SK-N-SH (cell line): ENCODE results near the gene PCBD2. TPM values are rescaled to one million over a fixed set of nuclear protein-coding genes. Genes with fewer than 3 reads are reported as not detected.

Source experiments
- CTCF ChIA-PET: fragments of 300-600, 350-600 bp; formaldehyde crosslinking; extraction: SDS; loops from one replicate; lab custom pipeline; 2021; lab: Yijun Ruan, JAX
- POLR2A ChIA-PET: fragments of 350-600 bp; sonication (Branson Sonifier 250); formaldehyde crosslinking; extraction: SDS; loops from one replicate; lab custom pipeline; 2020; ENCODE audit warnings: antibody characterized with exemption, inconsistent platforms; lab: Yijun Ruan, JAX
- DNase-seq: peaks from one replicate; pipeline ENCODE4 v3.0.0; 2012
- H2AFZ ChIP-seq: fragments of 200-600 bp; sonication (generic); 2 replicates; pipeline ENCODE4 v1.8.1; 2016; ENCODE audit warnings: antibody characterized with exemption, mild to moderate bottlenecking, low read depth
- H3F3A ChIP-seq: fragments of 200-600 bp; sonication (generic); replicated peaks from 2 replicates; pipeline ENCODE3; 2016; ENCODE audit warnings: antibody characterized with exemption, mild to moderate bottlenecking; ENCODE audit not compliant: insufficient read depth
- H3K27ac ChIP-seq, 2 experiments: fragments of 200-500 bp in 1 of 2; fragments of 200-600 bp in 1 of 2; sonication (Bioruptor generic) in 1 of 2; sonication (generic), shearing (Covaris generic) in 1 of 2; 2 replicates each; pipeline versions ENCODE4 v1.5.1 to v1.6.1; 2014 to 2016; ENCODE audit warnings: low read depth in 2 of 2, inconsistent platforms in 1 of 2, low read length in 1 of 2, mild to moderate bottlenecking in 1 of 2, mixed read lengths in 1 of 2
- H3K27me3 ChIP-seq: fragments of 200-600 bp; sonication (generic), shearing (Covaris generic); 2 replicates; pipeline ENCODE4 v1.6.1; 2016; ENCODE audit warnings: mixed run types; ENCODE audit not compliant: insufficient read depth
- H3K36me3 ChIP-seq, 2 experiments: fragments of 200-500 bp in 1 of 2; fragments of 200-600 bp in 1 of 2; sonication (Bioruptor generic) in 1 of 2; sonication (generic) in 1 of 2; replicated peaks in 1 of 2; 2 replicates each; pipeline versions ENCODE3 to v1.5.1; 2014 to 2016; ENCODE audit warnings: low read length in 1 of 2, mild to moderate bottlenecking in 1 of 2; ENCODE audit not compliant: insufficient read depth in 2 of 2, control insufficient read depth in 1 of 2
- H3K4me1 ChIP-seq, 2 experiments: fragments of 200-500 bp in 1 of 2; fragments of 200-600 bp in 1 of 2; sonication (Bioruptor generic) in 1 of 2; sonication (generic), shearing (Covaris generic) in 1 of 2; 2 replicates each; pipeline versions ENCODE4 v1.5.1 to v1.6.1; 2014 to 2016; ENCODE audit warnings: low read depth in 1 of 2, low read length in 1 of 2, mixed run types in 1 of 2; ENCODE audit not compliant: insufficient read depth in 2 of 2, control insufficient read depth in 1 of 2
- H3K4me2 ChIP-seq: fragments of 200-600 bp; sonication (generic), shearing (Covaris generic); 2 replicates; pipeline ENCODE4 v1.6.1; 2017; ENCODE audit warnings: mixed run types
- H3K4me3 ChIP-seq, 2 experiments: fragments of 200-500 bp in 1 of 2; fragments of 200-600 bp in 1 of 2; sonication (Bioruptor generic) in 1 of 2; sonication (generic), shearing (Covaris generic) in 1 of 2; 2 replicates each; pipeline versions ENCODE4 v1.5.1 to v1.8.1; 2014 to 2016; ENCODE audit warnings: low read depth in 2 of 2, inconsistent platforms in 1 of 2, low read length in 1 of 2, mild to moderate bottlenecking in 1 of 2, mixed read lengths in 1 of 2, moderate library complexity in 1 of 2
- H3K79me2 ChIP-seq: fragments of 200-600 bp; sonication (generic); 2 replicates; pipeline ENCODE4 v1.8.1; 2017; ENCODE audit warnings: mild to moderate bottlenecking; ENCODE audit not compliant: insufficient read depth
- H3K9ac ChIP-seq: fragments of 200-600 bp; sonication (generic); 2 replicates; pipeline ENCODE4 v1.6.1; 2017; ENCODE audit warnings: mixed run types
- H3K9me2 ChIP-seq: fragments of 200-600 bp; sonication (generic); 2 replicates; pipeline ENCODE4 v1.6.1; 2017; ENCODE audit warnings: mixed run types
- H3K9me3 ChIP-seq: fragments of 200-600 bp; sonication (generic); 2 replicates; pipeline ENCODE4 v1.6.1; 2017; ENCODE audit warnings: mixed run types, mild to moderate bottlenecking, moderate library complexity
- H4K20me1 ChIP-seq: fragments of 200-600 bp; sonication (generic); 2 replicates; pipeline ENCODE4 v1.6.1; 2017; ENCODE audit warnings: mild to moderate bottlenecking, mixed run types; ENCODE audit not compliant: insufficient read depth
- ELF1 ChIP-seq: IDR thresholded peaks from 2 replicates; pipeline ENCODE4 v1.4.0; 2012
- EP300 ChIP-seq, 2 experiments: IDR thresholded peaks; 2 replicates each; pipeline versions ENCODE4 v1.4.0 to v1.6.1; 2012; ENCODE audit warnings: borderline replicate concordance in 1 of 2, low read depth in 1 of 2, low read length in 1 of 2
- FOSL2 ChIP-seq: IDR thresholded peaks from 2 replicates; pipeline ENCODE4 v1.4.0; 2012; ENCODE audit warnings: low read depth, mild to moderate bottlenecking, moderate library complexity, borderline replicate concordance
- GATA2 ChIP-seq: sonication (generic); formaldehyde crosslinking; IDR thresholded peaks from 2 replicates; pipeline ENCODE4 v1.5.0; 2020; ENCODE audit warnings: mild to moderate bottlenecking, missing genetic modification reagents
- JUND ChIP-seq: IDR thresholded peaks from 2 replicates; pipeline ENCODE4 v1.4.0; 2012
- MEF2A ChIP-seq: IDR thresholded peaks from 2 replicates; pipeline ENCODE4 v1.4.0; 2012; ENCODE audit warnings: low read depth, borderline replicate concordance
- NFIC ChIP-seq: IDR thresholded peaks from 2 replicates; pipeline ENCODE4 v1.4.0; 2012; ENCODE audit warnings: borderline replicate concordance
- NRF1 ChIP-seq: IDR thresholded peaks from 2 replicates; pipeline ENCODE4 v1.6.1; 2012; ENCODE audit warnings: low read depth, mild to moderate bottlenecking, low read length
- RFX5 ChIP-seq: IDR thresholded peaks from 2 replicates; pipeline ENCODE4 v1.6.1; 2012; ENCODE audit warnings: mild to moderate bottlenecking, improper control_type of control experiment, low read length
- RXRA ChIP-seq: IDR thresholded peaks from 2 replicates; pipeline ENCODE4 v1.4.0; 2012; ENCODE audit warnings: low read depth, mild to moderate bottlenecking, borderline replicate concordance
- SIN3A ChIP-seq: IDR thresholded peaks from 2 replicates; pipeline ENCODE4 v1.6.1; 2012; ENCODE audit warnings: low read depth, mild to moderate bottlenecking, low read length, moderate library complexity, borderline replicate concordance
- SMC3 ChIP-seq: IDR thresholded peaks from 2 replicates; pipeline ENCODE4 v1.6.1; 2012; ENCODE audit warnings: low read depth, low read length, improper control_type of control experiment
- TAF1 ChIP-seq: IDR thresholded peaks from 2 replicates; pipeline ENCODE4 v1.6.1; 2012; ENCODE audit warnings: low read depth, mild to moderate bottlenecking, low read length, moderate library complexity, borderline replicate concordance
- TCF12 ChIP-seq: IDR thresholded peaks from 2 replicates; pipeline ENCODE4 v1.4.0; 2012
- TEAD4 ChIP-seq: IDR thresholded peaks from 2 replicates; pipeline ENCODE4 v1.4.0; 2012; ENCODE audit warnings: mild to moderate bottlenecking, borderline replicate concordance; ENCODE audit not compliant: insufficient read depth
- YY1 ChIP-seq: IDR thresholded peaks from 2 replicates; pipeline ENCODE4 v1.4.0; 2012; ENCODE audit warnings: low read depth, mild to moderate bottlenecking
- WGBS: methylation state at CpG from one replicate; pipeline ENCODE4 v1.1.6; 2017; ENCODE audit warnings: low lambda C conversion rate; 5-methylcytosine and 5-hydroxymethylcytosine counted together
- polyA plus RNA-seq, 3 experiments: library from polyadenylated mRNA; depleted of rRNA; stranded (reverse); fragments of >200 nt; gene quantifications; 2 replicates each; pipeline ENCODE4 v1.2.3, GENCODE V29; 2012
- TF ChIP-seq, protein P1 (sequence below): fragments of 150-350 bp; IDR thresholded peaks from 2 replicates; pipeline ENCODE4 v1.6.1; 2017; ENCODE audit warnings: antibody characterized with exemption, low read length, low read depth, borderline replicate concordance
- TF ChIP-seq, protein P2 (sequence below): IDR thresholded peaks from 2 replicates; pipeline ENCODE4 v1.4.0; 2012; ENCODE audit warnings: low read depth
- TF ChIP-seq, protein P3 (sequence below): IDR thresholded peaks from 2 replicates; pipeline ENCODE4; 2012

PCBD2 gene
- polyA plus RNA-seq, 1 of the 3 experiments (the other 2 are of a cell fraction): 5.1 TPM

DNA sequence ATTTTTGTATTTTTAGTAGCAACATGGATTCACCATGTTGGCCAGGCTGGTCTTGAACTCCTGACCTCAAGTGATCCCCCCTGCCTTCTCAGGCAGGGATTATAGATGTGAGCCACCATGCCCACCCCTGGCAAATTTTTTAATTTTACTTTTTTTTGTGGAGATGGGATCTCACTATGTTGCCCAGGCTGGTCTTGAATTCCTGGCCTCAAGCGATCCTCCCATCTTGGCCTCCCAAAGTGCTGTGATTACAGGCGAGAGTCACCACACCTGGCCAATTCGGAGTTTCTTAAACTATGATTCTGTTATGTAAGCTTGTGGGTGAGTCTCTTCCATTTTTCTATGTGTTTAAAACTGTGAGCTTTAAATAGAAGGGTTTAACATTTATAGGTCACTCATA is 27.6 kb downstream of the PCBD2 start (continued):
- TF ChIP-seq, protein P1, sequence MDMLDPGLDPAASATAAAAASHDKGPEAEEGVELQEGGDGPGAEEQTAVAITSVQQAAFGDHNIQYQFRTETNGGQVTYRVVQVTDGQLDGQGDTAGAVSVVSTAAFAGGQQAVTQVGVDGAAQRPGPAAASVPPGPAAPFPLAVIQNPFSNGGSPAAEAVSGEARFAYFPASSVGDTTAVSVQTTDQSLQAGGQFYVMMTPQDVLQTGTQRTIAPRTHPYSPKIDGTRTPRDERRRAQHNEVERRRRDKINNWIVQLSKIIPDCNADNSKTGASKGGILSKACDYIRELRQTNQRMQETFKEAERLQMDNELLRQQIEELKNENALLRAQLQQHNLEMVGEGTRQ: no peak
- TF ChIP-seq, protein P2, sequence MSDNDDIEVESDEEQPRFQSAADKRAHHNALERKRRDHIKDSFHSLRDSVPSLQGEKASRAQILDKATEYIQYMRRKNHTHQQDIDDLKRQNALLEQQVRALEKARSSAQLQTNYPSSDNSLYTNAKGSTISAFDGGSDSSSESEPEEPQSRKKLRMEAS: no peak

DNA sequence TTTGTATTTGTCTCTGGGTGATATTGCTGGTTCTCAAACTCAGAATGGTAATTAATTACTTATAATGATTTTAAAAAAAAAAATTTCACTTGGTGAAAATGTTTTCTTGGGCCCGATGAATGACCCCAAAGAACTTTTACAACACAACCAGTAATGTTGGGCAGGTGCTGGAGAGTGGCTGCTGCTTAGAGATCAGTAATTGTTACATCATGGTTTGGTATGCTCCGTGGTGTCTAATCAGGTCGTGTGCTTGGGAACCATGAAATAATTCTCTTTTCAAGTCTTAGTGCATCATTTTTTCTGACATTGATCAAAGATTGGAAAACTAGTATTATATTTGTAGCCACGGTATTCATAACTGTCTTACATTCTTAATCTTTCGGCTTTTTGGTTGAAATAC is 29.3 kb downstream of the PCBD2 start:
- ChIA-PET CTCF (interaction anchor here (1.0 kb wide), 1 partner anchor 11 kb away, joined by 3 read pairs; no protein-coding TSS in a partner anchor), POLR2A (no interaction called here)
- H3K9ac ChIP-seq: no peak overlapping the region
- H3K4me1 ChIP-seq: peaks cover 0 to 20% of the 10 kb centered on the region in 2 experiments; a peak in 2 of 4 replicates
- 91% methylated on average over 5 of the region's 5 CpGs for WGBS
- no peak overlapping the region for H3K4me3 ChIP-seq
- no peak overlapping the region for H3K27ac ChIP-seq
- DNase-seq: no peak
- peaks cover 9 to 17% of the 10 kb centered on the region in 2 experiments for H3K36me3 ChIP-seq
- no peak overlapping the region for H2AFZ ChIP-seq
- no peaks in the 10 kb centered on the region for H3K79me2 ChIP-seq
- H3K9me2 ChIP-seq: no peaks in the 10 kb centered on the region
- no peaks in the 10 kb centered on the region for H4K20me1 ChIP-seq
- H3K9me3 ChIP-seq: no peaks in the 10 kb centered on the region
- TF ChIP-seq YY1 (no peak), TEAD4 (no peak), SIN3A (no peak), TAF1 (no peak), SMC3 (no peak)
- TF ChIP-seq, protein P1: no peak
- no peaks in the 10 kb centered on the region for H3K27me3 ChIP-seq
- H3F3A ChIP-seq: no peaks in the 10 kb centered on the region
- no peak overlapping the region for H3K4me2 ChIP-seq

DNA sequence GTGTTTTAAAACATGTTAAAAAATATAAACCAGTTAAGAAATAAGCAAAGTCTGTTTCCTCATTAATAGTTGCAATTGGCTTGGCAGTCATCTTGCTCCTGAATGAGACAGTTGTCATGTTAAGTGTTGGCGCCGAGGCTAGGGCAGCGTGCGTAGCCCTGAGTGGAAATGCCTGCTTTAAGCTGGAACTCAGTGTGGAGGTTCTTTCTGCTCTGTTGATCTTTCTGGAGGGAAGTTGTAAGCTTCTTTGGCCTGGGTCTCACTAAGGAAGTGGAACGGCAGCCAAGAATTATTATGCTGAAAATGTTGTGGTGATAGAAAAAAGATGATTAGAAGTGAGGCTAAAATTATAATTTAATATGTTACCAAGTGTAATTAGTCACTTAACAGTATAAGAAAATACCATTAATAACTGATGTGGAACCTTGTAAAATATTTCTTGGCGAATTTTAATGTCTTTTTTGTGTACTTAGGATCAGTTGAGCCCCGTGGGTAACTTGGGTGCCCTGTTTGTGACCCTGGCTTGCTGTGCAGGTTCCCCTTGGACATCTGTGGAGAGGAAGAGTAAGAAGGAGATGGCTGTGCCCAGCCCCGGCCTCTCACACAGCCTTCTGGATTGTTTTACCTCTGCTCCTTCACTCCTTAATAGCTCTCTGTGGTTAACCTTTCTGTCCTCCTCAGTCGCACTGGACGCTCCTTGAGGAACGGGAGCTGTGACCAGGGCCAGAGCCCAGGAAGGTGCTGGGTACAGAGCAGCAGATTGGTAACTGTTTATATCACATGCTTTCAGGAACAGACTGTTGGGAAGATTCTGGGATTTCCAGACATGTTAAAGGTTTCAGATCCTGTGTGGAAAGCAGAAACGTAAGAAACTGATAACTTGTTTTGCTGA is 31.0 kb downstream of the PCBD2 start:
- 96% methylated on average over 12 of the region's 12 CpGs for WGBS
- CTCF ChIA-PET: interaction anchor here (1.0 to 2.2 kb wide), 2 partner anchors 31 to 255 kb away, joined by 4 to 16 read pairs; partner anchors contain the start of gene PCBD2
- H3F3A ChIP-seq: no peaks in the 10 kb centered on the region
- no peak overlapping the region for H3K4me3 ChIP-seq
- no peak for DNase-seq
- POLR2A ChIA-PET: no interaction called here
- H3K9ac ChIP-seq: no peak overlapping the region
- no peak overlapping the region for H3K4me2 ChIP-seq
- H3K36me3 ChIP-seq: peaks cover 9 to 17% of the 10 kb centered on the region in 2 experiments
- H3K27me3 ChIP-seq: no peaks in the 10 kb centered on the region
- no peaks in the 10 kb centered on the region for H3K9me2 ChIP-seq
- H3K9me3 ChIP-seq: no peaks in the 10 kb centered on the region
- H4K20me1 ChIP-seq: no peaks in the 10 kb centered on the region
- H3K4me1 ChIP-seq: peaks cover 0 to 20% of the 10 kb centered on the region in 2 experiments; a peak in 2 of 4 replicates
- H3K79me2 ChIP-seq: no peaks in the 10 kb centered on the region
- H3K27ac ChIP-seq: no peak overlapping the region
- no peak overlapping the region for H2AFZ ChIP-seq
- no peak for TF ChIP-seq NFIC
- no peak for TF ChIP-seq RFX5
- no peak for TF ChIP-seq MEF2A
- TF ChIP-seq, protein P3, sequence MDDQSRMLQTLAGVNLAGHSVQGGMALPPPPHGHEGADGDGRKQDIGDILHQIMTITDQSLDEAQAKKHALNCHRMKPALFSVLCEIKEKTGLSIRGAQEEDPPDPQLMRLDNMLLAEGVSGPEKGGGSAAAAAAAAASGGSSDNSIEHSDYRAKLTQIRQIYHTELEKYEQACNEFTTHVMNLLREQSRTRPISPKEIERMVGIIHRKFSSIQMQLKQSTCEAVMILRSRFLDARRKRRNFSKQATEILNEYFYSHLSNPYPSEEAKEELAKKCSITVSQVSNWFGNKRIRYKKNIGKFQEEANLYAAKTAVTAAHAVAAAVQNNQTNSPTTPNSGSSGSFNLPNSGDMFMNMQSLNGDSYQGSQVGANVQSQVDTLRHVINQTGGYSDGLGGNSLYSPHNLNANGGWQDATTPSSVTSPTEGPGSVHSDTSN: no peak
- TF ChIP-seq TEAD4: no peak
- no peak for TF ChIP-seq NRF1
- no peak for TF ChIP-seq JUND
- TF ChIP-seq FOSL2: no peak
- TF ChIP-seq RXRA: no peak
- TF ChIP-seq EP300 (IDR thresholded peaks at IDR 0.05; ENCODE audit: borderline replicate concordance in 1 of 2, low read depth in 1 of 2, low read length in 1 of 2): no peak
- TF ChIP-seq GATA2 (CRISPR knock-in tag): no peak
- no peak for TF ChIP-seq ELF1
- no peak for TF ChIP-seq TCF12
